Liver (tissue), 9 donors: ENCODE data around the gene NGRN. TPM values are rescaled to one million over a fixed set of nuclear protein-coding genes. Genes with fewer than 3 reads are reported as not detected.

Experiments
- DNase-seq: peaks from one replicate; pipeline ENCODE4 v3.0.0-alpha.2; 2017; ENCODE audit warnings: low spot score
- H3K27ac ChIP-seq, 2 donors: one replicate each; pipeline ENCODE4 v1.7.0; 2013; ENCODE audit warnings: inconsistent platforms in 2 of 2, low read length in 2 of 2, control low read depth in 1 of 2, low read depth in 1 of 2, mild to moderate bottlenecking in 1 of 2
- H3K27me3 ChIP-seq, 4 donors: one replicate each; pipeline versions ENCODE4 v1.6.1 to v1.7.0; 2013; ENCODE audit warnings: low read length in 3 of 4, inconsistent platforms in 1 of 4, mild to moderate bottlenecking in 1 of 4, moderate library complexity in 1 of 4; ENCODE audit not compliant: control insufficient read depth in 4 of 4, insufficient read depth in 4 of 4
- H3K36me3 ChIP-seq, 4 donors: one replicate each; pipeline versions ENCODE4 v1.6.1 to v1.7.0; 2013; ENCODE audit warnings: low read length in 3 of 4, mild to moderate bottlenecking in 3 of 4, low read depth in 1 of 4, moderate library complexity in 1 of 4; ENCODE audit not compliant: control insufficient read depth in 4 of 4, insufficient read depth in 3 of 4
- H3K4me1 ChIP-seq, 4 donors: one replicate each; pipeline versions ENCODE4 v1.6.1 to v1.7.0; 2013; ENCODE audit warnings: low read length in 3 of 4, mild to moderate bottlenecking in 3 of 4, moderate library complexity in 1 of 4; ENCODE audit not compliant: control insufficient read depth in 4 of 4, insufficient read depth in 4 of 4
- H3K4me3 ChIP-seq, 3 donors: one replicate each; pipeline versions ENCODE4 v1.6.1 to v1.7.0; 2013; ENCODE audit warnings: low read length in 3 of 3, control low read depth in 1 of 3, low read depth in 1 of 3, mild to moderate bottlenecking in 1 of 3
- H3K9ac ChIP-seq, 2 donors: one replicate each; pipeline ENCODE4 v1.7.0; 2013; ENCODE audit warnings: low read length in 2 of 2, mild to moderate bottlenecking in 2 of 2, moderate library complexity in 2 of 2, control low read depth in 1 of 2, low read depth in 1 of 2
- H3K9me3 ChIP-seq, 4 donors: one replicate each; pipeline versions ENCODE4 v1.6.1 to v1.7.0; 2013; ENCODE audit warnings: low read length in 3 of 4; ENCODE audit not compliant: control insufficient read depth in 4 of 4
- EGR1 ChIP-seq, 2 donors: IDR thresholded peaks; 2 replicates each; pipeline ENCODE4 v1.6.1; 2016 to 2018; ENCODE audit warnings: antibody characterized with exemption in 2 of 2, low read depth in 2 of 2
- FOXA1 ChIP-seq: IDR thresholded peaks from 2 replicates; pipeline ENCODE4 v1.6.1; 2016; ENCODE audit warnings: antibody characterized with exemption
- FOXA2 ChIP-seq: IDR thresholded peaks from 2 replicates; pipeline ENCODE4 v1.6.1; 2016; ENCODE audit warnings: antibody characterized with exemption
- GABPA ChIP-seq, 2 donors: IDR thresholded peaks in 1 of 2; conservative IDR thresholded peaks in 1 of 2; 2 replicates each; pipeline ENCODE4 v1.6.1; 2016; ENCODE audit warnings: antibody characterized with exemption in 2 of 2, mild to moderate bottlenecking in 1 of 2, moderate library complexity in 1 of 2
- HNF4A ChIP-seq, 2 donors: conservative IDR thresholded peaks; 2 replicates each; pipeline ENCODE4 v1.6.1; 2016; ENCODE audit warnings: antibody characterized with exemption in 2 of 2, mild to moderate bottlenecking in 2 of 2
- NR2F2 ChIP-seq: IDR thresholded peaks from 2 replicates; pipeline ENCODE4 v1.6.1; 2016; ENCODE audit warnings: antibody characterized with exemption
- RAD21 ChIP-seq, 2 donors: IDR thresholded peaks; 2 replicates each; pipeline ENCODE4 v1.6.1; 2016; ENCODE audit warnings: antibody characterized with exemption in 2 of 2, mild to moderate bottlenecking in 2 of 2
- RXRA ChIP-seq, 2 donors: IDR thresholded peaks; 2 replicates each; pipeline ENCODE4 v1.6.1; 2017 to 2018; ENCODE audit warnings: antibody characterized with exemption in 2 of 2, mild to moderate bottlenecking in 1 of 2
- SP1 ChIP-seq: IDR thresholded peaks from 2 replicates; pipeline ENCODE4 v1.6.1; 2018; ENCODE audit warnings: antibody characterized with exemption, mild to moderate bottlenecking
- TAF1 ChIP-seq: conservative IDR thresholded peaks from 2 replicates; pipeline ENCODE4 v1.6.1; 2016; ENCODE audit warnings: antibody characterized with exemption, mild to moderate bottlenecking
- YY1 ChIP-seq: IDR thresholded peaks from 2 replicates; pipeline ENCODE4 v1.6.1; 2016; ENCODE audit warnings: antibody characterized with exemption, mild to moderate bottlenecking
- WGBS: extraction: QIAGEN DNeasy Blood & Tissue Kit; methylation state at CpG from one replicate; pipeline ENCODE4 v1.1.7; 2013; 5-methylcytosine and 5-hydroxymethylcytosine counted together
- polyA plus RNA-seq, 2 donors: library from polyadenylated mRNA; stranded (reverse) in 1 of 2; unstranded in 1 of 2; fragments of 200-250 nt in 1 of 2; fragments of >200 nt in 1 of 2; fragmentation: Nextera tagmentation in 1 of 2; extraction: Ambion mirVana in 1 of 2; gene quantifications; one replicate each; pipeline versions ENCODE4 v1.2.1 to v1.2.3, GENCODE V29; 2013 to 2015
- total RNA-seq, 2 donors: library from RNA; depleted of rRNA; stranded (reverse); fragments of >200 nt; gene quantifications; one replicate each; pipeline ENCODE4 v1.2.3, GENCODE V29; 2014
- TF ChIP-seq, protein P1 (sequence below): IDR thresholded peaks from 2 replicates; pipeline ENCODE4 v1.6.1; 2016; ENCODE audit warnings: antibody characterized with exemption
- TF ChIP-seq, protein P2 (sequence below): IDR thresholded peaks from 2 replicates; pipeline ENCODE4 v1.6.1; 2016; ENCODE audit warnings: antibody characterized with exemption, mild to moderate bottlenecking
- TF ChIP-seq, protein P3 (sequence below): IDR thresholded peaks from 2 replicates; pipeline ENCODE4 v1.6.1; 2016; ENCODE audit warnings: antibody characterized with exemption
- TF ChIP-seq, protein P4 (sequence below): IDR thresholded peaks from 2 replicates; pipeline ENCODE4 v1.6.1; 2016; ENCODE audit warnings: antibody characterized with exemption
- donor health status: healthy.
- donor health status: healthy.
- donor health status: healthy.
- donor health status: healthy.
- donor health status: healthy.

The NGRN gene
- total and polyA plus RNA-seq, 4 donors = 22.8 to 26.6 (median 24.9) TPM

DNA sequence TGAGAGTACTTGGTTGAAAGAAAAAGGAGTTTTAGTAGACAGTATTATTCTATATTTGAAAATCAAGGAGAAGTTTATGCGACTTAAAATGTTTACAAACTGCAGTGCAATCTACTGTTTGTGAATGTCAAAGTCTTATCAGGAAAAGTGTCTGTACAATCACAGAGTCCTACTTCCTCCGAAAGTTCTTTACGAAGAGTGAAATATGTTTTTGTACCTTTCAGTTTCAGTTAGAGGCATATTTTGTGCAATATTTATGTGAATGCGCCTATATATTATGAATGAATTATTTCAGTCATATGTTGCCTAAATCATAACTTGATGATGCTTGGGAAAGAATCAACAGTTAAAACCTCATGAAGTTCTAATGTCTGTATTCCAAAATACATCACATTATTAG lies 31.5 kb downstream of the NGRN start:
- H3K9me3 ChIP-seq = no peaks in the 10 kb centered on the region
- H3K27ac ChIP-seq = no peak overlapping the region

DNA sequence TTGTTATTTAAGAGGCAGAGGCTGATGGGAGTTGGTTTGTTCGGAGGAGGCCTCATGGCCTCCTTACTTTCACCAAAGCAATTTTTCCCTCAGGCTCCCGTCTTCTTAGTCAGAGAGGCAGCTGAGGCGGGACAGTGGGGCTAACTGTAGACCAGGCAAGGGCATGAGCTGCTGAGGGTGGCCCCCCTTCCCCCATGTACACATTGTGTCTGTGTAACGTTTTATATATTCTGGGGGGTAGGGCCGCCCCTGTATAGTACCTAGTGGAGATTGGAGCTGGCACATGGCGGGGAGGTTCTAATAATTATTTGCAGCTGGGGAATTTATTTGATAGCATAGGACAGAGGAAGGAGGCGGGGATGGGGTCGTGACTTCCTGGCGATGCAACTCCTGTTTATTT lies 35.1 kb downstream of the NGRN start:
- H3K9ac ChIP-seq = no peak overlapping the region
- TF ChIP-seq HNF4A (conservative IDR thresholded peaks at IDR 0.05) (no peak), FOXA2 (no peak), RXRA (IDR thresholded peaks at IDR 0.05) (no peak), YY1 (no peak), TAF1 (no peak), EGR1 (IDR thresholded peaks at IDR 0.05; ENCODE audit: low read depth in 2 of 2) (no peak), NR2F2 (no peak), SP1 (no peak), GABPA (IDR thresholded peaks at IDR 0.05 in 1 of 2, conservative IDR thresholded peaks at IDR 0.05 in 1 of 2) (no peak), RAD21 (IDR thresholded peaks at IDR 0.05) (no peak)
- TF ChIP-seq, protein P1, sequence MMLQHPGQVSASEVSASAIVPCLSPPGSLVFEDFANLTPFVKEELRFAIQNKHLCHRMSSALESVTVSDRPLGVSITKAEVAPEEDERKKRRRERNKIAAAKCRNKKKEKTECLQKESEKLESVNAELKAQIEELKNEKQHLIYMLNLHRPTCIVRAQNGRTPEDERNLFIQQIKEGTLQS = no peak
- TF ChIP-seq, protein P2, sequence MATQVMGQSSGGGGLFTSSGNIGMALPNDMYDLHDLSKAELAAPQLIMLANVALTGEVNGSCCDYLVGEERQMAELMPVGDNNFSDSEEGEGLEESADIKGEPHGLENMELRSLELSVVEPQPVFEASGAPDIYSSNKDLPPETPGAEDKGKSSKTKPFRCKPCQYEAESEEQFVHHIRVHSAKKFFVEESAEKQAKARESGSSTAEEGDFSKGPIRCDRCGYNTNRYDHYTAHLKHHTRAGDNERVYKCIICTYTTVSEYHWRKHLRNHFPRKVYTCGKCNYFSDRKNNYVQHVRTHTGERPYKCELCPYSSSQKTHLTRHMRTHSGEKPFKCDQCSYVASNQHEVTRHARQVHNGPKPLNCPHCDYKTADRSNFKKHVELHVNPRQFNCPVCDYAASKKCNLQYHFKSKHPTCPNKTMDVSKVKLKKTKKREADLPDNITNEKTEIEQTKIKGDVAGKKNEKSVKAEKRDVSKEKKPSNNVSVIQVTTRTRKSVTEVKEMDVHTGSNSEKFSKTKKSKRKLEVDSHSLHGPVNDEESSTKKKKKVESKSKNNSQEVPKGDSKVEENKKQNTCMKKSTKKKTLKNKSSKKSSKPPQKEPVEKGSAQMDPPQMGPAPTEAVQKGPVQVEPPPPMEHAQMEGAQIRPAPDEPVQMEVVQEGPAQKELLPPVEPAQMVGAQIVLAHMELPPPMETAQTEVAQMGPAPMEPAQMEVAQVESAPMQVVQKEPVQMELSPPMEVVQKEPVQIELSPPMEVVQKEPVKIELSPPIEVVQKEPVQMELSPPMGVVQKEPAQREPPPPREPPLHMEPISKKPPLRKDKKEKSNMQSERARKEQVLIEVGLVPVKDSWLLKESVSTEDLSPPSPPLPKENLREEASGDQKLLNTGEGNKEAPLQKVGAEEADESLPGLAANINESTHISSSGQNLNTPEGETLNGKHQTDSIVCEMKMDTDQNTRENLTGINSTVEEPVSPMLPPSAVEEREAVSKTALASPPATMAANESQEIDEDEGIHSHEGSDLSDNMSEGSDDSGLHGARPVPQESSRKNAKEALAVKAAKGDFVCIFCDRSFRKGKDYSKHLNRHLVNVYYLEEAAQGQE = no peak
- TF ChIP-seq, protein P3, sequence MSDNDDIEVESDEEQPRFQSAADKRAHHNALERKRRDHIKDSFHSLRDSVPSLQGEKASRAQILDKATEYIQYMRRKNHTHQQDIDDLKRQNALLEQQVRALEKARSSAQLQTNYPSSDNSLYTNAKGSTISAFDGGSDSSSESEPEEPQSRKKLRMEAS = no peak
- TF ChIP-seq, protein P4, sequence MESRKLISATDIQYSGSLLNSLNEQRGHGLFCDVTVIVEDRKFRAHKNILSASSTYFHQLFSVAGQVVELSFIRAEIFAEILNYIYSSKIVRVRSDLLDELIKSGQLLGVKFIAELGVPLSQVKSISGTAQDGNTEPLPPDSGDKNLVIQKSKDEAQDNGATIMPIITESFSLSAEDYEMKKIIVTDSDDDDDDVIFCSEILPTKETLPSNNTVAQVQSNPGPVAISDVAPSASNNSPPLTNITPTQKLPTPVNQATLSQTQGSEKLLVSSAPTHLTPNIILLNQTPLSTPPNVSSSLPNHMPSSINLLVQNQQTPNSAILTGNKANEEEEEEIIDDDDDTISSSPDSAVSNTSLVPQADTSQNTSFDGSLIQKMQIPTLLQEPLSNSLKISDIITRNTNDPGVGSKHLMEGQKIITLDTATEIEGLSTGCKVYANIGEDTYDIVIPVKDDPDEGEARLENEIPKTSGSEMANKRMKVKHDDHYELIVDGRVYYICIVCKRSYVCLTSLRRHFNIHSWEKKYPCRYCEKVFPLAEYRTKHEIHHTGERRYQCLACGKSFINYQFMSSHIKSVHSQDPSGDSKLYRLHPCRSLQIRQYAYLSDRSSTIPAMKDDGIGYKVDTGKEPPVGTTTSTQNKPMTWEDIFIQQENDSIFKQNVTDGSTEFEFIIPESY = no peak
- no peak overlapping the region for H3K4me3 ChIP-seq
- no peak for DNase-seq
- H3K27me3 ChIP-seq = no peaks in the 10 kb centered on the region
- H3K36me3 ChIP-seq = no peaks in the 10 kb centered on the region
- WGBS = 91% methylated on average over 9 of the region's 9 CpGs
- no peak overlapping the region for H3K27ac ChIP-seq
- H3K4me1 ChIP-seq = no peaks in the 10 kb centered on the region
- H3K9me3 ChIP-seq = no peaks in the 10 kb centered on the region

More for the DNA sequence above, 31.5 kb downstream of the NGRN start:
- Histone ChIP-seq H3K9ac (no peak overlapping the region), H3K4me1 (peaks cover 0 to 7% (median 0%) of the 10 kb centered on the region in 4 donors), H3K27me3 (no peaks in the 10 kb centered on the region), H3K4me3 (no peak overlapping the region), H3K36me3 (no peaks in the 10 kb centered on the region)
- 76% methylated on average over 4 of the region's 4 CpGs for WGBS
- no peak for TF ChIP-seq FOXA1
- DNase-seq = no peak
